MV-4-11 (cell line): ENCODE results near the gene HOXB8.

Experiments used
- DNase-seq: peaks from one replicate; lab custom pipeline; 2025; lab: John Stamatoyannopoulos, UW

HOXB8 gene

GRCh38 chr17:48624544-48625494 is 9.7 kb upstream of the HOXB8 start:
- no peak for DNase-seq

- no peak for DNase-seq
Observed at GRCh38 chr17:48624118-48624517, 9.0 kb upstream of the HOXB8 start.

GRCh38 chr17:48623583-48623982 is 8.5 kb upstream of the HOXB8 start:
- DNase-seq, result no peak

GRCh38 chr17:48622857-48623256 is 7.8 kb upstream of the HOXB8 start:
- no peak for DNase-seq

GRCh38 chr17:48621410-48622392 is 6.6 kb upstream of the HOXB8 start:
- DNase-seq, result no peak

DNA sequence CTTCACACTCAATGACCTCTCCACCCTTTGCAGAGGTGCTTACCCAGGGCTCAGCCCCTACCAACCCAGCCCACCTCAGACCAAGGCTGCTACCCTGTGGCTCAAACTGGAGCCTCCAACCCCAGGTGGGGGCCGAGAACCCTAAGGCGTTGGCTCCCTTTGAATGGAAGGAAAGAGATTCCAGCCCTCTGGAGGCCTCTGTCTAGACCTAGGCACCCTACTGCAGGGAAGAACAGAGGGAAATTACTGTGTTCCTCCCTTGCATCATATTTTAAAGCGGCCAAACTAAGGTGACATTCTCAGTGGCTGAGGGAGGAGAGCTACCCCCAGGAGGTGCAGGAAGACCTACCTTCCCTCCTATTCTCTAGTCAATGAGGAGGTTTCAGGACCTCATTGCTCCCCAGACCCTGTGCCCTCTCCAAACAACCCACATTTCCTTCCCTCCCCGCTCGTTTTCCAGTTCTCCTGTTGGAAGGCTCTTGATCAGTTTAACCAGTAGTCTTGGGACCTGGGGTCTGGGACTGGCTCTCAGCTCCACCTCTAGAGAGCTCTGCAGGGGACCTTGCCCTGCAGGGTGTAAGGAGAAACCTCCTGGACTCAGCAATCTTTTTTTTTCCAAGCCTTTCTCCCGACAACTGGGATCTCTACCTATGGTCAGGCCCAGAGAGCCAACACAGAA is 5.5 kb upstream of the HOXB8 start:
- no peak for DNase-seq

DNA sequence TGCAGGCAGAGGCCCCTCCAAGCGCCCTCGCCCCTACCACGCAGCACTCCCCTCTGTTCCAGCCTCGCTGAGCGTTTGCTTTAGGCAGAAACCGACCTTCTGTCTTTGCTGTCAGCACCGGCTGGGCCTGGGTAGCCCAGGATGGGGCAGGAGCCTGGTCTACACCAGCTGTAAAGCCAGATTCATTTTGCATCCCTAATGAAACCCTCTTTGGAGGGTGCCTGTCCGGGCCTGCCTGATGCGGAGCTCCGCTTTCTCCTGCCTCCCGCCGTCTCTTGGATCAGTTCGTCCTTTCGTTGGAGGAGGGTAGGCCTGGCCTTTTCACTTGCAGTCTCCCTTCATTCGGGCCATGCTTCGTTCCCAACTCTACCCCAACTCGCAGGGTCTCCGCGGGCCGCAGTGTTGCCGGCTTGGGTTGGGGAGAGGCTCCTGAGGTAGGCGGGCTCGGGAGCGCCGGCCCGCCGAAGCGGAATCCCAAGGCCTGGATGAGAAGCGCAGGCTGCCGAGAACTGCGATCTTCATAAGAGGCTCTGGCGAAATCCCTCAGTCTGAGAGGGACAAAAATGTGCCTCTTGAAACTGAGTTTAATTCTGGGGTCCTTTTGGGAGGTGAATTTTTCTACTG is 4.8 kb upstream of the HOXB8 start:
- no peak for DNase-seq

- peak; percentile 53 for DNase-seq
Observed at GRCh38 chr17:48618256-48618896, 3.3 kb upstream of the HOXB8 start.

GRCh38 chr17:48617471-48618255 is 2.6 kb upstream of the HOXB8 start:
- DNase-seq, result no peak

GRCh38 chr17:48616717-48617470 is 1.8 kb upstream of the HOXB8 start:
- no peak for DNase-seq

- DNase-seq, result no peak
Observed at GRCh38 chr17:48615963-48616716, 1.0 kb upstream of the HOXB8 start.

GRCh38 chr17:48613862-48614694 is 1.0 kb downstream of the HOXB8 start:
- DNase-seq, result no peak

- DNase-seq, result peak; percentile 5
Observed at GRCh38 chr17:48612854-48613691, 2.0 kb downstream of the HOXB8 start.

DNA sequence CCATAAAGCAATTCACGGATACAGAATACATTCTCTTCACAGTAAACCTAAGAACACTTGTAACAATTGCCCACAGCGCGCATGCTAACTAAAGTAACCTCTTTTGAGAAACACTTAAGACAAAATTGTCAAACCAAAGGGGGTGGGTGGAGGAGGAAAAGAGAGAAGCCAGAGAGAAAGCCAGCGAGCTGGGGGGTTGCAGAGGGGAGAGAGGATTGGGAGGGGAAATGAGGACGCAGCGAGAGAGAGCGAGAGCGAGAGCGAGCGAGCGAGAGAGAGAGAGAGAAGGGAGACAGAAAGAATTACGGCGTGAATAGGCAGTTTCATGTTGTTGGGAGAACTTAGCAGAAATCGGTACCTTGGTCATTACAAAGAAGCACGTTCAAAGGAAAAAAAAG is 2.6 kb downstream of the HOXB8 start:
- no peak for DNase-seq

DNA sequence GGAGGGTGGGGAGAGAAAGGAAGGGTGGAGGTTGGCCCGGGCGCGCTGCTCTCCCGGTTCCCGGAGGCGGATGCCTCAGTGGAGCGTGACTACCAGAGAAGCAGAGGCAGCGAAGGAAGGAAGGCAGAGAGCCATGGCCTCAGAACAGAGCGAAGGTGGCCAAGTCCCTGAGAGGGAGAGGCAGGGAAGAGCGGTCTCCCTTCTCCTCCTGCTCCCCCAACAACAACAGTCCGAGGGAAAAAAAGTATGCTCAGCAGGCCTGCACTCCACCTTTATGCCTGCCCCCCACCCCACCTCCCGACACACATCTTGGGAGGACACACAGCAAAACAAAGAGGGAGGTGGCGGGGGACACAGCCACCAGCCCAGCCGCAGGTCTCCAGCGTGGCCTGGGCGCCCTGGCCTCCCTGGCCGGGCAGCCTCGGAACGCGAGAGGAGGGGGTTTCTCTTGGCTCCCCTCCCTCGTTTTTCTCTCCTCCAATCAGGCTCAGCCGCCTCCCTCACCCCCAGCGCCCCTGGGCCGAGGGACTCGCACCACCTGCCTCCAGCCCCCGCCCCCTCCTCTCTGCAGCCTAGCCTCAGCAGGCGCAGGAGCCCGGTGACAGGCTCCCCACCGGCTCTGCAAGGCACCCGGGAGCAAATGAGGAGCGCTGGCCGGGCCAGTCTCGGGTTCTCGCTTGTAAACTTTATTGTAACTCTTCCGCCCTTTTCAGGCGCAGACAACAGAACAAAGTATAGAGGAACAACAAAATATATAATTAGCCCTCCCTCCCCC is 3.2 kb downstream of the HOXB8 start:
- DNase-seq, result no peak

GRCh38 chr17:48611213-48611612 is 3.9 kb downstream of the HOXB8 start:
- DNase-seq, result peak; percentile 10
